SU-DHL-6 (cell line): ENCODE data around the gene LNX1.

Source experiments
- CTCF ChIP-seq: fragments of 200-600 bp; sonication (generic); IDR thresholded peaks from one replicate; pipeline ENCODE4 v1.5.1; 2017; ENCODE audit warnings: antibody characterized with exemption, mild to moderate bottlenecking, low read length, moderate library complexity; ENCODE audit not compliant: insufficient read depth, poor library complexity, severe bottlenecking
- EZH2phosphoT487 ChIP-seq: fragments of 200-600 bp; sonication (generic), shearing (Covaris generic); conservative IDR thresholded peaks from 2 replicates; pipeline ENCODE4 v1.6.1; 2018; ENCODE audit warnings: mild to moderate bottlenecking, antibody characterized with exemption, low read length, moderate library complexity, mixed read lengths

GRCh38 chr4:53538756-53539155 lies 52.5 kb downstream of the LNX1 start:
- TF ChIP-seq CTCF (no peak), EZH2phosphoT487 (no peak)
